Measurements from ENCODE around the gene SDCCAG8. TPM values are rescaled to one million over a fixed set of nuclear protein-coding genes. Genes with fewer than 3 reads are reported as not detected.

SDCCAG8 gene
- total RNA-seq, 1 experiment from 2014 or later = 14.0 TPM

GRCh38 chr1:243251539-243251938 is 4.3 kb upstream of the SDCCAG8 start:
- TSS peak; percentile 9 for BruUV-seq (replicated peaks)
- ATAC-seq (no peak), DNase-seq (ENCODE audit: low read depth, low spot score) (no peak)
- no peak for TF ChIP-seq SIN3A (IDR thresholded peaks at IDR 0.05; ENCODE audit: borderline replicate concordance, insufficient read depth, low read depth, low read length)
- TF ChIP-seq TCF7L2 (IDR thresholded peaks at IDR 0.05; ENCODE audit: low read depth, low read length) = no peak
- TF ChIP-seq REST (IDR thresholded peaks at IDR 0.05; ENCODE audit: insufficient read depth in 1 of 2, low read depth in 2 of 2, low read length in 1 of 2) = no peak
- no peak for TF ChIP-seq POLR2AphosphoS5 (IDR thresholded peaks at IDR 0.05; ENCODE audit: low read depth, low read length)
- TF ChIP-seq CTCF (IDR thresholded peaks at IDR 0.05) = no peak
- intact Hi-C loops (cut with micrococcal nuclease; ENCODE audit: unreplicated experiment) (no loop called here), in situ Hi-C loops (cut with HindIII; ENCODE audit: low pct_unique_long_range_greater_than_20kb, low sequenced_read_pairs) (no loop called here)
- ChIA-PET CTCF (no interaction called here), POLR2A (no interaction called here)
- no peak overlapping the region; a peak in 1 of 4 replicates for H3K4me3 ChIP-seq (ENCODE audit: low read depth in 2 of 2, low read length in 2 of 2)
- peaks cover 4% of the 10 kb centered on the region for H3K36me3 ChIP-seq (ENCODE audit: control insufficient read depth, insufficient read depth, low read length)
- H3K27ac ChIP-seq (ENCODE audit: low read length) = peak overlapping the region; percentile 26; the same call in 1 of the 2 replicates
- H3K27me3 ChIP-seq (ENCODE audit: control insufficient read depth, insufficient read depth, low read length) = no peaks in the 10 kb centered on the region
- no peaks in the 10 kb centered on the region for H3K9me3 ChIP-seq (ENCODE audit: control insufficient read depth, insufficient read depth, low read depth, low read length)
- H3K4me1 ChIP-seq (ENCODE audit: control insufficient read depth, insufficient read depth, low read length) = peaks cover 23% of the 10 kb centered on the region

- BruUV-seq (replicated peaks) = no TSS peak
- no peaks in the 10 kb centered on the region for H3K9me3 ChIP-seq (ENCODE audit: control insufficient read depth, insufficient read depth, low read depth, low read length)
- TF ChIP-seq POLR2AphosphoS5 (IDR thresholded peaks at IDR 0.05; ENCODE audit: low read depth, low read length) (no peak), CTCF (IDR thresholded peaks at IDR 0.05) (no peak), SIN3A (IDR thresholded peaks at IDR 0.05; ENCODE audit: borderline replicate concordance, insufficient read depth, low read depth, low read length) (no peak), TCF7L2 (IDR thresholded peaks at IDR 0.05; ENCODE audit: low read depth, low read length) (no peak), REST (IDR thresholded peaks at IDR 0.05; ENCODE audit: insufficient read depth in 1 of 2, low read depth in 2 of 2, low read length in 1 of 2) (no peak)
- peak overlapping the region; percentile 92 to 97 for H3K4me3 ChIP-seq (ENCODE audit: low read depth in 2 of 2, low read length in 2 of 2)
- ChIA-PET CTCF (no interaction called here), POLR2A (no interaction called here)
- DNase-seq (ENCODE audit: low read depth, low spot score) (no peak), ATAC-seq (no peak)
- H3K36me3 ChIP-seq (ENCODE audit: control insufficient read depth, insufficient read depth, low read length) = peaks cover 4% of the 10 kb centered on the region
- no peaks in the 10 kb centered on the region for H3K27me3 ChIP-seq (ENCODE audit: control insufficient read depth, insufficient read depth, low read length)
- in situ Hi-C loops (cut with HindIII; ENCODE audit: low pct_unique_long_range_greater_than_20kb, low sequenced_read_pairs) (no loop called here), intact Hi-C loops (cut with micrococcal nuclease; ENCODE audit: unreplicated experiment) (no loop called here)
- peaks cover 22% of the 10 kb centered on the region for H3K4me1 ChIP-seq (ENCODE audit: control insufficient read depth, insufficient read depth, low read length)
- peak overlapping the region; percentile 79 for H3K27ac ChIP-seq (ENCODE audit: low read length)
Observed at GRCh38 chr1:243253211-243253925, 2.5 kb upstream of the SDCCAG8 start.
